Loucy (cell line): Measurements from ENCODE around the gene FOXJ3.

Experiments
- H2AFZ ChIP-seq: fragments of 200-600 bp; sonication (generic); 2 replicates; pipeline ENCODE4 v1.6.0; 2016; ENCODE audit warnings: antibody characterized with exemption, mild to moderate bottlenecking, low read length, moderate library complexity
- H3F3A ChIP-seq: fragments of 200-600 bp; 2 replicates; pipeline ENCODE4 v1.6.0; 2016; ENCODE audit warnings: antibody characterized with exemption, low read depth, mild to moderate bottlenecking
- H3K27me3 ChIP-seq: fragments of 200-600 bp; sonication (generic); 2 replicates; pipeline ENCODE4 v1.6.1; 2014; ENCODE audit warnings: low read length, mild to moderate bottlenecking; ENCODE audit not compliant: insufficient read depth, poor library complexity, severe bottlenecking
- H3K36me3 ChIP-seq: fragments of 200-600 bp; sonication (generic); 2 replicates; pipeline ENCODE4 v1.6.1; 2016; ENCODE audit warnings: low read length; ENCODE audit not compliant: insufficient read depth
- H3K4me1 ChIP-seq: fragments of 200-600 bp; sonication (generic); 2 replicates; pipeline ENCODE4 v1.5.1; 2014; ENCODE audit warnings: low read length, mild to moderate bottlenecking; ENCODE audit not compliant: insufficient read depth, poor library complexity, severe bottlenecking
- H3K4me2 ChIP-seq: fragments of 200-600 bp; sonication (generic); 2 replicates; pipeline ENCODE4 v1.6.0; 2014; ENCODE audit warnings: antibody characterized with exemption, low read length, low read depth, mild to moderate bottlenecking; ENCODE audit not compliant: poor library complexity, severe bottlenecking
- H3K4me3 ChIP-seq: fragments of 200-600 bp; sonication (generic); 2 replicates; pipeline ENCODE4 v1.5.1; 2014; ENCODE audit warnings: low read length, mild to moderate bottlenecking, mixed read lengths; ENCODE audit not compliant: poor library complexity, severe bottlenecking
- H3K79me2 ChIP-seq: fragments of 200-600 bp; sonication (generic); 2 replicates; pipeline ENCODE4 v1.6.1; 2014; ENCODE audit warnings: low read length; ENCODE audit not compliant: insufficient read depth
- H3K9ac ChIP-seq: fragments of 200-600 bp; sonication (generic); 2 replicates; pipeline ENCODE4 v1.6.0; 2014; ENCODE audit warnings: mild to moderate bottlenecking, low read depth, low read length, moderate library complexity; ENCODE audit not compliant: poor library complexity, severe bottlenecking
- H3K9me2 ChIP-seq: fragments of 200-600 bp; sonication (generic); replicated peaks from 2 replicates; pipeline ENCODE4 v1.6.1; 2016; ENCODE audit warnings: low read depth, low read length, mixed read lengths
- H3K9me3 ChIP-seq: fragments of 200-600 bp; sonication (generic); 2 replicates; pipeline ENCODE4 v1.6.1; 2014; ENCODE audit warnings: mild to moderate bottlenecking, antibody characterized with exemption, low read length, low read depth; ENCODE audit not compliant: insufficient read depth
- H4K20me1 ChIP-seq: fragments of 200-600 bp; sonication (generic); 2 replicates; pipeline ENCODE4 v1.6.0; 2014; ENCODE audit warnings: antibody characterized with exemption, low read length, mild to moderate bottlenecking; ENCODE audit not compliant: insufficient read depth, poor library complexity, severe bottlenecking
- EZH2phosphoT487 ChIP-seq: fragments of 200-600 bp; IDR thresholded peaks from 2 replicates; pipeline ENCODE4 v1.6.1; 2018; ENCODE audit warnings: antibody characterized with exemption, mild to moderate bottlenecking, moderate library complexity, borderline replicate concordance
- TF ChIP-seq, protein P1 (sequence below): fragments of 200-600 bp; sonication (generic); conservative IDR thresholded peaks from 2 replicates; pipeline ENCODE4 v1.5.1; 2014; ENCODE audit warnings: mild to moderate bottlenecking, antibody characterized with exemption, low read length

FOXJ3 gene

DNA sequence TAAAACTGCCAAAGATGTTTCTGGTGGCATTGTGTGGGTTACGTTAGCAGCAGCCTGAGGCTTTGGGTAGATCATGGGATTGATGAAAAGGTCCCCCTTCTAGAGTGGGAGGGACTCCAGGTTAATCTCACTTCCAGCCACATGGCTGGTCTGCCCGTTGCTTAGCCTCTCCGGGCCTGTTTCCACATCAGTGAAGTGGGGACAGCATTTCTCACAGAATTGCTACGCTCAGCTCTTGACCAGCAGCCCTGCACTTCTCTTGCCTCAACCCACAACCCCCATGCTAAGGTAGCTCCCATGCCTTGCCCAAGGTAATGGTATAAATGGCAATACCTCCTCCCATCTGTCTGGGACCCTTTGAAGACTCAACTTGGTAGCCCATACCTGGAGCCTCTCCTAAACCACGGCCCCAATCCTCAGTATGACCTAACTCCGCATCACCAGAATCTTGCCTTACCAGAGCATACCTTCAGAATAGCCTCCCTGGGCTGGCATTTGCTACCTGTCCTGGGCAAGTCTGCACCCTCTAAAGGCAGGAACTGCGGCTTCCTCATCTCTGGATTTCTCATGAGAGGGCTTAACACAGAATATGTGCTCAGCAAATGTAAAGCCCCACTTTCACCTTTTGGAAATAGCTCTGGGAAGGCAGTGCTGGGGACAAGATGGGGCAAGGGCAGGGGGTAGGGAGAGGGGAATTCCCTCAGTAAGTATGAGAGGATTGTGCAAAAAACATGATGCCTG lies 159.6 kb downstream of the FOXJ3 start:
- TF ChIP-seq, protein P1, sequence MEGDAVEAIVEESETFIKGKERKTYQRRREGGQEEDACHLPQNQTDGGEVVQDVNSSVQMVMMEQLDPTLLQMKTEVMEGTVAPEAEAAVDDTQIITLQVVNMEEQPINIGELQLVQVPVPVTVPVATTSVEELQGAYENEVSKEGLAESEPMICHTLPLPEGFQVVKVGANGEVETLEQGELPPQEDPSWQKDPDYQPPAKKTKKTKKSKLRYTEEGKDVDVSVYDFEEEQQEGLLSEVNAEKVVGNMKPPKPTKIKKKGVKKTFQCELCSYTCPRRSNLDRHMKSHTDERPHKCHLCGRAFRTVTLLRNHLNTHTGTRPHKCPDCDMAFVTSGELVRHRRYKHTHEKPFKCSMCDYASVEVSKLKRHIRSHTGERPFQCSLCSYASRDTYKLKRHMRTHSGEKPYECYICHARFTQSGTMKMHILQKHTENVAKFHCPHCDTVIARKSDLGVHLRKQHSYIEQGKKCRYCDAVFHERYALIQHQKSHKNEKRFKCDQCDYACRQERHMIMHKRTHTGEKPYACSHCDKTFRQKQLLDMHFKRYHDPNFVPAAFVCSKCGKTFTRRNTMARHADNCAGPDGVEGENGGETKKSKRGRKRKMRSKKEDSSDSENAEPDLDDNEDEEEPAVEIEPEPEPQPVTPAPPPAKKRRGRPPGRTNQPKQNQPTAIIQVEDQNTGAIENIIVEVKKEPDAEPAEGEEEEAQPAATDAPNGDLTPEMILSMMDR: no peak
- TF ChIP-seq EZH2phosphoT487: no peak
- no peaks in the 10 kb centered on the region for H3K9me2 ChIP-seq
- H3K36me3 ChIP-seq: peaks cover 17% of the 10 kb centered on the region; the same call in 1 of the 2 replicates
- H3K79me2 ChIP-seq: no peaks in the 10 kb centered on the region
- H4K20me1 ChIP-seq: no peaks in the 10 kb centered on the region
- H3K4me3 ChIP-seq: no peak overlapping the region
- no peak overlapping the region for H3K9ac ChIP-seq
- no peaks in the 10 kb centered on the region for H3F3A ChIP-seq
- H3K4me1 ChIP-seq: no peaks in the 10 kb centered on the region
- H3K4me2 ChIP-seq: no peak overlapping the region
- H2AFZ ChIP-seq: no peak overlapping the region
- no peaks in the 10 kb centered on the region for H3K9me3 ChIP-seq
- H3K27me3 ChIP-seq: no peaks in the 10 kb centered on the region

DNA sequence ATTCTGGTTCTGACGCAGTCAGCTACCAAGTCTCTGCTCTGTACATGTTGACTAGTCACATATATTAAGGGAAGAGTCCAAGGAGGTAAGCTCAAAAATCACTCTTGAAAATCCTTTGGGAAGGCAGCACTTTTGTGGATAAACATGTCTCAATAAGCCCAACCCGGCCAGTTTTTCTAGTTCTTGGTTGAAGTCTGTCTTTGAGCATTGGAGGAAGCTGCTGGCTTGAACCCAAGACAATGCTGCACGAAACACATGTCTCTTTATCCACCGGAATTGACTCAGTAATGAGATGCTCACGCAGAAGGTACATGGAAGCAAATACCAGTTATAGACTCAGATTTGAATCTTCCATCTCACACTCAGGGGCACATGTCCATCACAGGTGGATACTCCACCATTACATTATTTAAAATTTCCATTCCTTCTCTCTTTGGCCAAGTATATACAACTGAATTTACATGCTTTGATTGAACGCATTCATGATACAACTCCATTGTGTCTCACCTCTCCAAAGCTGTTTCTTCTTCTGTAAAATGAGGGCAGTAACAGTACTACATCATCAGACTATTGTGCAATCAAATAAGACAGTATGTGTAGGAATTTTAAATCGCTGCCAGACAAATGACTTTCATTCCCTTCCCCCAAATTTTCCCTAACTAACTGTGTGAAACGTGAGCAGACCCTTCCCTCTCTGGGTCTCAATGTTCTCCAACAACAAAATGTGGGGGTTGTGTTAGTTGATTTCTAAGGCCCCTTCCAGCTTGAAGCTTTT lies 160.9 kb downstream of the FOXJ3 start:
- Histone ChIP-seq H3K4me2 (no peak overlapping the region), H3K9me2 (no peaks in the 10 kb centered on the region), H4K20me1 (no peaks in the 10 kb centered on the region), H2AFZ (no peak overlapping the region), H3F3A (no peaks in the 10 kb centered on the region), H3K4me3 (no peak overlapping the region), H3K36me3 (peaks cover 5% of the 10 kb centered on the region; the same call in 1 of the 2 replicates), H3K4me1 (no peaks in the 10 kb centered on the region), H3K27me3 (no peaks in the 10 kb centered on the region), H3K9ac (no peak overlapping the region), H3K9me3 (no peaks in the 10 kb centered on the region), H3K79me2 (no peaks in the 10 kb centered on the region)
- TF ChIP-seq EZH2phosphoT487: no peak
- TF ChIP-seq, protein P1: no peak

DNA sequence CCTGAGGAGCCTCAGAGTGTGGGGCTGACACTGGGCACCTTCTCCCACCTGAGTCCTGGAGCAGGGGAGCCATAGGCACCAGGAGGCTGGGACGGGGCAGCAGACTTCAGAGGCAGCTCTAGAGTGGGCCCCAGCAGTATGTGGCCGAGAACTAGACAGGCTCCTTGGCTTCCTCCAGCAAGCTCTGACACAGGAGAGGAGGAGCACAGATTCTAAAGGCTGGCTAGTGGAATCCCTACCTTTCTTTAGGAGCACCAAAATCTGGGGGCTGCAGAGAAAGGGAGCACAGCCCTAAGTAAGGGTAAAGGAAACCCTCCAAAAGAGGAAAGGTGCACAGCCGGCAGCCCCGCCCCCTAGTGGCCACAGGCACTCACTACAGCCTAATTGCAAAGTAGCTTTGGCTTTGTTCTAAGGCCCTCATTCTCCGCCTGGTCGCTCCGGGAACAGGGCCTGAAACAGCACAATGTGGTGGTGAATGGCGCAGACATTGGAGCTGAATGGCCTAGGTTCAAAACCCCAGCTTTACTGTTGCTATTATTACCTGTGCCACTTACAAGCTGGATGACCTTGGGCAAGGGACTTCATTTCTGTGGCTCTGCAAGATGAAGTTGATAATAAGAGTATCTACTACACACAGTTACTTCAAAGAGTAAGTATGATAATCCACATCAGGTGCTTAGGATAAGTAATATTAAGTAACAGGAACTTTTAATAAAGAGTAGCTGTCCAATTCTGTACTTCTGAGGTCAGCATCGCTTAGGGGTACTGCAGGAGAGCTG lies 161.7 kb downstream of the FOXJ3 start:
- TF ChIP-seq, protein P1: peak; percentile 95
- no peak for TF ChIP-seq EZH2phosphoT487
- Histone ChIP-seq H3K36me3 (peaks cover 5% of the 10 kb centered on the region; the same call in 1 of the 2 replicates), H3K4me3 (no peak overlapping the region), H3K27me3 (no peaks in the 10 kb centered on the region), H4K20me1 (no peaks in the 10 kb centered on the region), H3K79me2 (no peaks in the 10 kb centered on the region), H3K9me3 (no peaks in the 10 kb centered on the region), H3K9me2 (no peaks in the 10 kb centered on the region), H3K4me1 (no peaks in the 10 kb centered on the region), H3K4me2 (no peak overlapping the region), H3F3A (no peaks in the 10 kb centered on the region), H2AFZ (no peak overlapping the region), H3K9ac (no peak overlapping the region)
